KOPT-K1 (cell line): ENCODE measurements around the gene SKIC8.

Experiments used
- H3K27ac ChIP-seq: fragments of 200-600 bp; sonication (generic); 2 replicates; pipeline ENCODE4 v1.5.1; 2016; ENCODE audit warnings: antibody characterized with exemption, mild to moderate bottlenecking, low read depth, low read length; ENCODE audit not compliant: poor library complexity, severe bottlenecking
- H3K36me3 ChIP-seq: fragments of 200-600 bp; sonication (generic); 2 replicates; pipeline ENCODE4 v1.5.1; 2017; ENCODE audit warnings: antibody characterized with exemption, mild to moderate bottlenecking, low read length, moderate library complexity; ENCODE audit not compliant: insufficient read depth
- H3K9me3 ChIP-seq: fragments of 200-600 bp; sonication (generic); 2 replicates; pipeline ENCODE4 v1.5.1; 2017; ENCODE audit warnings: antibody characterized with exemption, low read length, mild to moderate bottlenecking; ENCODE audit not compliant: insufficient read depth, poor library complexity, severe bottlenecking

SKIC8 gene

DNA sequence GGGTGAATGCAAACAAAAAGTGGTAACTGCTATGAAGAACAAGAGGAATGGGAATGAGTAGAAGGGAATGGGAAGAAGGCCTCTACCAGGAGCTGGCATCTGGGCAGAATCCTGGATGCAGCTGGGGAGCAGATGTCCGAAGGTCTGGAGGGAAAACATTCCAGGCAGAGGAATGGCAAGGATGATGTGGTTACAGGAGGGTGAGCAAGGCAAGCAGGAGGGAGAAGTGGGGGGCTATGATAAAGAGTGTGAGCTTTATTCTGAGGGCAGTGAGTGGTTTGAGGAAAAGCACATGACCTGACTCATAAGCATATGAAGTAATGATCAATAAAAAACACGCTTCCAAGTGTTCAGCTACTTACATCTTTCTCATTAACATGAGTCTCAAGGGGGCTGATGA is 17.1 kb downstream of the SKIC8 start:
- Histone ChIP-seq H3K36me3 (peaks cover 63% of the 10 kb centered on the region), H3K27ac (no peak overlapping the region), H3K9me3 (no peaks in the 10 kb centered on the region)

- Histone ChIP-seq H3K9me3 (no peaks in the 10 kb centered on the region), H3K36me3 (peaks cover 45% of the 10 kb centered on the region), H3K27ac (no peak overlapping the region)
Measured at GRCh38 chr15:78280319-78281072, 18.9 kb downstream of the SKIC8 start.

DNA sequence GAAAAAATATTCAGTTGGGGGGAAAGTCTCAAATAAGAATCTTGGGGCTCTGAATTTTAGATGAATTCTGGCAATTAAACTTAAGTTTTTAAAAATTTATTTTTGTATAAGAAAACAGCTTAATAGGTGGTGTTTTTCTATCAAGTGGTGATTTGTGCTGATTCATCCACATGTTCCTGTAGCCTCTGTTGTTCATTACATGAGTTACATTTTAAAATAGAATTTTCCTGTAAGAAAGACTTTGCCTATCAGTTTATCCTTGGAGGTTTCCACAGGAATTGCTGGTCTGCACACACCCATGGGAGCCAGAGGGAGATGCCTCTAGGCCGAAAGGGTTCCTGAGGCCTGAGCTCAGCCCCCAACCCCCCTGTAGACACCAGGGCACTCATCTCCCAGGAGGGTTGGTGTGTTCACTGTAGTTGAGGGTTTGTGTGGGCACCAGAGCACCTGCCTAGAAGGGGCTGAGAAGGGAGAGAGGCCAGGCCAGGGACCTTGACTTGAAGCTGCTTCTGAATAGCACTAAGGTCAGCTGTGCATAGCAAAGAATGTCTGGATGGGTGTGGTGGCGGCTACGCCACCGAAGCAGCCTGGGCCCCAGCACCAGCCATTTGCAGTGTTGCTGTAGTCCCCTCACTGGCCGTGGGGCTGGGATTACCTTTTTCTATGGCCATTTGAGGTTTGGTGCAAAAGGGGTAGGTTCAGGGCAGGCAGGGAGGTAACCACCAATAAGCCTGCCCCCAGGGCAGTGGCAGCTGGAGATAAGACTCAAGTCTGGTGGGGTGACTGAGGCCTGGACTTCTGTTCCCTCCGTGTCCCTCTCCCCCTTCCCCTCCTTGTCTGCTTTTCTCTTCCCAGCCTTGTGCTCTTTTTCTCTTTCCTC is 23.1 kb downstream of the SKIC8 start:
- H3K27ac ChIP-seq, result no peak overlapping the region
- peaks cover 4% of the 10 kb centered on the region; the same call in 1 of the 2 replicates for H3K36me3 ChIP-seq
- H3K9me3 ChIP-seq, result no peaks in the 10 kb centered on the region

DNA sequence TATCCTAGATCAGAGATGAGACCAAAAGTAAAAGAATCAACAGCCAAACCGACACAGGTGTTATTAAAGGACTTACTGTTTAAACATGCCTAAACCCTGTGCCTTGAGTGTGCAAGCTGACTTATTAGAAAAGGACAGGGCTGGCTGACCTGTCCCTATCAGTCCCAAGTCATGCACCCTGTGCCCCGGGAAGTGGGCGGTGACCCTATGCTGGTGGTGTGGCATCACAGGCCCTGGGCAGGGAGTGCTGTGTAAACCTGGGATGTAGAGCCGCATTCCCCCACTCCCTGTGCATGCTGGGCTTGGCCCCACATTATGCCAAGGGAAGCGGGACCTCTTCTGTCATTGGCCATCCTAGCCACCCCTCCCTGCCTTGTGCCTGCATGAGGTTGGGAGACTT is 24.4 kb downstream of the SKIC8 start:
- Histone ChIP-seq H3K27ac (no peak overlapping the region), H3K9me3 (no peaks in the 10 kb centered on the region), H3K36me3 (no peaks in the 10 kb centered on the region; the same call in 1 of the 2 replicates)

DNA sequence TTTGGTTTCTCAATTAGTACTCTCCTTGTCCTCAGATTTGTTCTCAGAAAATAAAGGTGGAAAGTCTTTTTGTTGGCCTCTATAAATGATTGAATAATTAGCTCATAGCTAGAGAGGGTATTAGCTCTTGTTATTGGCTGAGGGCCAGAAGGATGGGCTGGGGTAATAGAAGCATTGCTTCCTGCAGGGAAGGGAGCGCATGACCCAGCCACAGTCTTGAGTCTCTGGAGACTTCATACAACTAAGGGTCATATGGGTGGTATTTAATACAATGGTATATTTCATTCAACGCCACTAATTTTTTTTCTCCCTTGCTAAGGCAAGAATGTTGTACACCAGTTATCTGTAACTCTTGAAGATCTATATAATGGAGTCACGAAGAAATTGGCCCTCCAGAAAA is 26.6 kb downstream of the SKIC8 start:
- no peaks in the 10 kb centered on the region; the same call in 1 of the 2 replicates for H3K36me3 ChIP-seq
- no peaks in the 10 kb centered on the region for H3K9me3 ChIP-seq
- no peak overlapping the region for H3K27ac ChIP-seq

GRCh38 chr15:78272316-78272715 is 27.1 kb downstream of the SKIC8 start:
- H3K36me3 ChIP-seq, result no peaks in the 10 kb centered on the region
- H3K27ac ChIP-seq, result no peak overlapping the region
- no peaks in the 10 kb centered on the region for H3K9me3 ChIP-seq

- no peaks in the 10 kb centered on the region for H3K36me3 ChIP-seq
- H3K9me3 ChIP-seq, result no peaks in the 10 kb centered on the region
- no peak overlapping the region for H3K27ac ChIP-seq
Measured at GRCh38 chr15:78266806-78267205, 32.6 kb downstream of the SKIC8 start.

GRCh38 chr15:78266229-78266628 is 33.2 kb downstream of the SKIC8 start:
- no peak overlapping the region for H3K27ac ChIP-seq
- no peaks in the 10 kb centered on the region for H3K36me3 ChIP-seq
- no peaks in the 10 kb centered on the region for H3K9me3 ChIP-seq

- Histone ChIP-seq H3K9me3 (no peaks in the 10 kb centered on the region), H3K36me3 (no peaks in the 10 kb centered on the region), H3K27ac (no peak overlapping the region)
Measured at GRCh38 chr15:78265752-78266224, 33.6 kb downstream of the SKIC8 start.

- H3K27ac ChIP-seq, result no peak overlapping the region
- H3K36me3 ChIP-seq, result no peaks in the 10 kb centered on the region
- H3K9me3 ChIP-seq, result no peaks in the 10 kb centered on the region
Measured at GRCh38 chr15:78265137-78265460, 34.3 kb downstream of the SKIC8 start.

DNA sequence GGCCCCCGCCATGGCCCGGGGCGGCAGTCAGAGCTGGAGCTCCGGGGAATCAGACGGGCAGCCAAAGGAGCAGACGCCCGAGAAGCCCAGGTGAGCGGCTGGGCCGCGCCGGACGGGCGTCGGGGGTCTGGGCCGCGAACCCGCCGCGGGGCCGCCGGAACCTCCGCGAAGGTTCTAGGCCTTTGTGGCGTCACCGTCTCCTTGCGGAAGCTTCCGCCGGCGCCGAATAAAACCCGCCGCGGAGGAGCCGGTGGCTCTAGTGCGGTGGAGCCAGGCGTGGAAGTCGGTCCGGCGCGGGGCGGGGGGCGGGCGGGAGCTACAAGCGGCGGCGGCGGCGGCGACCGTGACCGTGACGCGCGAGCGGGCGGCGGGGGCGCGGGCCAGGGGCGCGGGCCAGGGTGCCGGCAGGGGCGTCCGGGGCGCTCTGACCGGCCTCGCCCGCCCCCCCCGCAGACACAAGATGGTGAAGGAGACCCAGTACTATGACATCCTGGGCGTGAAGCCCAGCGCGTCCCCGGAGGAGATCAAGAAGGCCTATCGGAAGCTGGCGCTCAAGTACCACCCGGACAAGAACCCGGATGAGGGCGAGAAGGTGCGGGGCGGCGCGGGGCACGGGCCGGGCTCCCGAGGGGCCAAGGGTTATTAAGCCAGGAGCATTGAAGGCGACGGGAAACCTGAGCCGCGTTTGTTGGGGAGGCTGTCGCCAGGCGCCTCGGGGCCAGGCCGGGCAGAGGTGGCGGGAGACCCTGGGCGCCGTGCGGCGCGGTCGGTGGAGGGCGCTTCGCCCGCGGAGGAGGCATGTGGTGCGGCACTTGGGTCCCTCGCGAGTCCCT is 34.9 kb downstream of the SKIC8 start, which contains the start of gene DNAJA4:
TSS of gene DNAJA4 (plus strand) at position 259 of the 833 bp plus-strand sequence. CDS start at position 461, 202 bp downstream.
- no peak within 1 kb of the TSS for H3K27ac ChIP-seq
- no peaks in the 10 kb centered on the region for H3K9me3 ChIP-seq
- H3K36me3 ChIP-seq, result no peaks in the 10 kb centered on the region

DNA sequence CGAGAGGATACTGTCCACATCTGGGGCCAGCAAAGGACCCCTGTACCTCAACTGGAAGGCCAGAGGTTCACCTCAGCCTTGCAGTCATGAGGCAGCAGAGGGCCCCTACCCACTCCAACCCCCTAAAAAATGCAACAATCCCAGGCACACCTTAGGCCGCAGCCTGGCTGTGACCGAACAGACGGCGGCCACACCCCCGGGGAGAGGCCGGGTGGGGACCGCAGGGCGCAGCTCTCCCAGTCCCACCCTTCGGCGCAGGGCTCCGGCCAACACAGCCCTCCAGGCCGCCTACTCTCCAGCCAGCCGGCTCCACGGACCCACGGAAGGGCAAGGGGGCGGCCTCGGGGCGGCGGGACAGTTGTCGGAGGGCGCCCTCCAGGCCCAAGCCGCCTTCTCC is 35.5 kb downstream of the SKIC8 start:
- H3K36me3 ChIP-seq, result no peaks in the 10 kb centered on the region
- H3K9me3 ChIP-seq, result no peaks in the 10 kb centered on the region
- no peak overlapping the region for H3K27ac ChIP-seq

DNA sequence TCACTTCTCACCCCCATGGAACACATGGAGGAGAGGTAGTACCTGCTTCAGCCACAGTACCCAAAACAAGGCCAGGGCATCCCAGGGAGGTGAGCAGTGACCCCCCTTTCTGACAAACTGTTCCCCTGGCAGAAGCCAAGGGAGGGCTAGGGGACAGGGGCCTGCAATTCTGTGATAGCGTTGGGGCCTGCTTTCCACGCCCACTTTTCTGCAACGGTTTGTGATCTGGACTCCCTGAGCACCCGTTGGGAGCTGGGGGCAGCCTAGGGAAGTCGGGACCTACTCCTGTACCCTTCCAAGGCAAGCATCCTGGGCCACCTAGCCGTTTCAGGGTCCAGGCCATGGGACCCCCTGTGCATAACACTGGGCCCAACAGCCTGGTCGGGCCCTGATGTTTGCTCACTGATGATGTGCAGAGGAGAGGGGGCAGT is 36.0 kb downstream of the SKIC8 start:
- H3K27ac ChIP-seq, result no peak overlapping the region

GRCh38 chr15:78261062-78261461 is 38.3 kb downstream of the SKIC8 start:
- Histone ChIP-seq H3K36me3 (no peaks in the 10 kb centered on the region), H3K27ac (no peak overlapping the region), H3K9me3 (no peaks in the 10 kb centered on the region)

More for the DNA sequence above, 36.0 kb downstream of the SKIC8 start:
- Histone ChIP-seq H3K36me3 (no peaks in the 10 kb centered on the region), H3K9me3 (no peaks in the 10 kb centered on the region)

- no peaks in the 10 kb centered on the region for H3K9me3 ChIP-seq
- H3K36me3 ChIP-seq, result no peaks in the 10 kb centered on the region
- no peak overlapping the region for H3K27ac ChIP-seq
Measured at GRCh38 chr15:78260489-78260888, 38.9 kb downstream of the SKIC8 start.
